Measurements from ENCODE around the gene IMMP2L.

IMMP2L gene

GRCh38 chr7:110750931-110751605 is 811.2 kb downstream of the IMMP2L start:
- no peaks in the 10 kb centered on the region for H3K36me3 ChIP-seq (ENCODE audit: control insufficient read depth in 5 of 5, insufficient read depth in 5 of 5, low read length in 5 of 5)
- H3K27me3 ChIP-seq (ENCODE audit: control insufficient read depth in 5 of 5, insufficient read depth in 4 of 5, low read length in 5 of 5), result no peaks in the 10 kb centered on the region
- H3K27ac ChIP-seq (ENCODE audit: low read depth, low read length), result no peak overlapping the region

GRCh38 chr7:110733221-110733620 is 829.1 kb downstream of the IMMP2L start:
- no peak overlapping the region for H3K9ac ChIP-seq (ENCODE audit: low read length in 5 of 5)
- no peaks in the 10 kb centered on the region for H3K36me3 ChIP-seq (ENCODE audit: control insufficient read depth in 5 of 5, insufficient read depth in 5 of 5, low read length in 5 of 5)
- no peak overlapping the region for H3K4me3 ChIP-seq (ENCODE audit: low read depth in 1 of 5, low read length in 5 of 5)
- H3K27me3 ChIP-seq (ENCODE audit: control insufficient read depth in 5 of 5, insufficient read depth in 4 of 5, low read length in 5 of 5), result no peaks in the 10 kb centered on the region
- no peak overlapping the region for H3K27ac ChIP-seq (ENCODE audit: low read depth, low read length)
- H3K4me1 ChIP-seq (ENCODE audit: control insufficient read depth in 5 of 5, insufficient read depth in 5 of 5, low read length in 5 of 5), result peaks cover 0 to 11% (median 1%) of the 10 kb centered on the region in 5 donors
- no peaks in the 10 kb centered on the region for H3K9me3 ChIP-seq (ENCODE audit: control insufficient read depth in 5 of 5, low read length in 5 of 5)

More at GRCh38 chr7:110750931-110751605, 811.2 kb downstream of the IMMP2L start:
- H3K4me3 ChIP-seq (ENCODE audit: low read depth in 1 of 5, low read length in 5 of 5), result no peak overlapping the region
- H3K9me3 ChIP-seq (ENCODE audit: control insufficient read depth in 5 of 5, low read length in 5 of 5), result peaks cover 0 to 3% (median 0%) of the 10 kb centered on the region in 5 donors
- no peak overlapping the region for H3K9ac ChIP-seq (ENCODE audit: low read length in 5 of 5)
- H3K4me1 ChIP-seq (ENCODE audit: control insufficient read depth in 5 of 5, insufficient read depth in 5 of 5, low read length in 5 of 5), result no peaks in the 10 kb centered on the region

- no peak overlapping the region for H3K27ac ChIP-seq (ENCODE audit: low read depth, low read length)
- H3K9ac ChIP-seq (ENCODE audit: low read length in 5 of 5), result no peak overlapping the region
- no peaks in the 10 kb centered on the region for H3K9me3 ChIP-seq (ENCODE audit: control insufficient read depth in 5 of 5, low read length in 5 of 5)
- no peaks in the 10 kb centered on the region for H3K36me3 ChIP-seq (ENCODE audit: control insufficient read depth in 5 of 5, insufficient read depth in 5 of 5, low read length in 5 of 5)
- no peaks in the 10 kb centered on the region for H3K4me1 ChIP-seq (ENCODE audit: control insufficient read depth in 5 of 5, insufficient read depth in 5 of 5, low read length in 5 of 5)
- H3K27me3 ChIP-seq (ENCODE audit: control insufficient read depth in 5 of 5, insufficient read depth in 4 of 5, low read length in 5 of 5), result no peaks in the 10 kb centered on the region
- H3K4me3 ChIP-seq (ENCODE audit: low read depth in 1 of 5, low read length in 5 of 5), result no peak overlapping the region
Observed at GRCh38 chr7:110724811-110725210, 837.5 kb downstream of the IMMP2L start.

GRCh38 chr7:110721395-110721794 is 840.9 kb downstream of the IMMP2L start:
- no peaks in the 10 kb centered on the region for H3K4me1 ChIP-seq (ENCODE audit: control insufficient read depth in 5 of 5, insufficient read depth in 5 of 5, low read length in 5 of 5)
- H3K4me3 ChIP-seq (ENCODE audit: low read depth in 1 of 5, low read length in 5 of 5), result no peak overlapping the region
- no peak overlapping the region for H3K27ac ChIP-seq (ENCODE audit: low read depth, low read length)
- H3K27me3 ChIP-seq (ENCODE audit: control insufficient read depth in 5 of 5, insufficient read depth in 4 of 5, low read length in 5 of 5), result no peaks in the 10 kb centered on the region
- no peaks in the 10 kb centered on the region for H3K9me3 ChIP-seq (ENCODE audit: control insufficient read depth in 5 of 5, low read length in 5 of 5)
- H3K9ac ChIP-seq (ENCODE audit: low read length in 5 of 5), result no peak overlapping the region
- H3K36me3 ChIP-seq (ENCODE audit: control insufficient read depth in 5 of 5, insufficient read depth in 5 of 5, low read length in 5 of 5), result no peaks in the 10 kb centered on the region

- no peaks in the 10 kb centered on the region for H3K36me3 ChIP-seq (ENCODE audit: control insufficient read depth in 5 of 5, insufficient read depth in 5 of 5, low read length in 5 of 5)
- H3K9me3 ChIP-seq (ENCODE audit: control insufficient read depth in 5 of 5, low read length in 5 of 5), result no peaks in the 10 kb centered on the region
- H3K4me1 ChIP-seq (ENCODE audit: control insufficient read depth in 5 of 5, insufficient read depth in 5 of 5, low read length in 5 of 5), result no peaks in the 10 kb centered on the region
- no peaks in the 10 kb centered on the region for H3K27me3 ChIP-seq (ENCODE audit: control insufficient read depth in 5 of 5, insufficient read depth in 4 of 5, low read length in 5 of 5)
- no peak overlapping the region for H3K9ac ChIP-seq (ENCODE audit: low read length in 5 of 5)
- no peak overlapping the region for H3K27ac ChIP-seq (ENCODE audit: low read depth, low read length)
- no peak overlapping the region for H3K4me3 ChIP-seq (ENCODE audit: low read depth in 1 of 5, low read length in 5 of 5)
Observed at GRCh38 chr7:110720626-110721025, 841.7 kb downstream of the IMMP2L start.

- H3K9me3 ChIP-seq (ENCODE audit: control insufficient read depth in 5 of 5, low read length in 5 of 5), result no peaks in the 10 kb centered on the region
- H3K27ac ChIP-seq (ENCODE audit: low read depth, low read length), result no peak overlapping the region
- no peak overlapping the region for H3K9ac ChIP-seq (ENCODE audit: low read length in 5 of 5)
- H3K4me1 ChIP-seq (ENCODE audit: control insufficient read depth in 5 of 5, insufficient read depth in 5 of 5, low read length in 5 of 5), result no peaks in the 10 kb centered on the region
- H3K36me3 ChIP-seq (ENCODE audit: control insufficient read depth in 5 of 5, insufficient read depth in 5 of 5, low read length in 5 of 5), result no peaks in the 10 kb centered on the region
- H3K27me3 ChIP-seq (ENCODE audit: control insufficient read depth in 5 of 5, insufficient read depth in 4 of 5, low read length in 5 of 5), result no peaks in the 10 kb centered on the region
- H3K4me3 ChIP-seq (ENCODE audit: low read depth in 1 of 5, low read length in 5 of 5), result no peak overlapping the region
Observed at GRCh38 chr7:110719741-110720140, 842.6 kb downstream of the IMMP2L start.

- Histone ChIP-seq H3K27ac (ENCODE audit: low read depth, low read length) (no peak overlapping the region), H3K9me3 (ENCODE audit: control insufficient read depth in 5 of 5, low read length in 5 of 5) (no peaks in the 10 kb centered on the region)
Observed at GRCh38 chr7:110718503-110719205, 843.6 kb downstream of the IMMP2L start.

GRCh38 chr7:110704225-110704624 is 858.1 kb downstream of the IMMP2L start:
- Histone ChIP-seq H3K9me3 (ENCODE audit: control insufficient read depth in 5 of 5, low read length in 5 of 5) (peaks cover 0 to 3% (median 0%) of the 10 kb centered on the region in 5 donors), H3K36me3 (ENCODE audit: control insufficient read depth in 5 of 5, insufficient read depth in 5 of 5, low read length in 5 of 5) (no peaks in the 10 kb centered on the region), H3K9ac (ENCODE audit: low read length in 5 of 5) (no peak overlapping the region), H3K4me1 (ENCODE audit: control insufficient read depth in 5 of 5, insufficient read depth in 5 of 5, low read length in 5 of 5) (no peaks in the 10 kb centered on the region), H3K27ac (ENCODE audit: low read depth, low read length) (no peak overlapping the region), H3K27me3 (ENCODE audit: control insufficient read depth in 5 of 5, insufficient read depth in 4 of 5, low read length in 5 of 5) (no peaks in the 10 kb centered on the region), H3K4me3 (ENCODE audit: low read depth in 1 of 5, low read length in 5 of 5) (no peak overlapping the region)

More at GRCh38 chr7:110718503-110719205, 843.6 kb downstream of the IMMP2L start:
- H3K4me1 ChIP-seq (ENCODE audit: control insufficient read depth in 5 of 5, insufficient read depth in 5 of 5, low read length in 5 of 5), result no peaks in the 10 kb centered on the region
- no peak overlapping the region for H3K9ac ChIP-seq (ENCODE audit: low read length in 5 of 5)
- no peaks in the 10 kb centered on the region for H3K36me3 ChIP-seq (ENCODE audit: control insufficient read depth in 5 of 5, insufficient read depth in 5 of 5, low read length in 5 of 5)
- H3K27me3 ChIP-seq (ENCODE audit: control insufficient read depth in 5 of 5, insufficient read depth in 4 of 5, low read length in 5 of 5), result no peaks in the 10 kb centered on the region
- H3K4me3 ChIP-seq (ENCODE audit: low read depth in 1 of 5, low read length in 5 of 5), result no peak overlapping the region

GRCh38 chr7:110698576-110698975 is 863.7 kb downstream of the IMMP2L start:
- Histone ChIP-seq H3K36me3 (ENCODE audit: control insufficient read depth in 5 of 5, insufficient read depth in 5 of 5, low read length in 5 of 5) (no peaks in the 10 kb centered on the region), H3K27me3 (ENCODE audit: control insufficient read depth in 5 of 5, insufficient read depth in 4 of 5, low read length in 5 of 5) (no peaks in the 10 kb centered on the region), H3K4me3 (ENCODE audit: low read depth in 1 of 5, low read length in 5 of 5) (no peak overlapping the region), H3K9me3 (ENCODE audit: control insufficient read depth in 5 of 5, low read length in 5 of 5) (no peaks in the 10 kb centered on the region), H3K9ac (ENCODE audit: low read length in 5 of 5) (no peak overlapping the region), H3K27ac (ENCODE audit: low read depth, low read length) (no peak overlapping the region), H3K4me1 (ENCODE audit: control insufficient read depth in 5 of 5, insufficient read depth in 5 of 5, low read length in 5 of 5) (no peaks in the 10 kb centered on the region)

- Histone ChIP-seq H3K9ac (ENCODE audit: low read length in 5 of 5) (no peak overlapping the region), H3K27ac (ENCODE audit: low read depth, low read length) (no peak overlapping the region), H3K4me1 (ENCODE audit: control insufficient read depth in 5 of 5, insufficient read depth in 5 of 5, low read length in 5 of 5) (no peaks in the 10 kb centered on the region), H3K4me3 (ENCODE audit: low read depth in 1 of 5, low read length in 5 of 5) (no peak overlapping the region), H3K9me3 (ENCODE audit: control insufficient read depth in 5 of 5, low read length in 5 of 5) (no peaks in the 10 kb centered on the region), H3K27me3 (ENCODE audit: control insufficient read depth in 5 of 5, insufficient read depth in 4 of 5, low read length in 5 of 5) (no peaks in the 10 kb centered on the region), H3K36me3 (ENCODE audit: control insufficient read depth in 5 of 5, insufficient read depth in 5 of 5, low read length in 5 of 5) (no peaks in the 10 kb centered on the region)
Observed at GRCh38 chr7:110693344-110693743, 868.9 kb downstream of the IMMP2L start.
